HepG2 (cell line): ENCODE results near the gene ASXL1. TPM values are rescaled to one million over a fixed set of nuclear protein-coding genes. Genes with fewer than 3 reads are reported as not detected.

ENCODE experiments used
- AKNA ChIP-seq: sonication (generic); formaldehyde crosslinking; IDR thresholded peaks from 2 replicates; pipeline ENCODE4 v1.4.0; 2020; ENCODE audit warnings: missing genetic modification reagents, borderline replicate concordance
- DDIT3 ChIP-seq: sonication (generic); formaldehyde crosslinking; IDR thresholded peaks from 2 replicates; pipeline ENCODE4 v1.4.0; 2020; ENCODE audit warnings: mild to moderate bottlenecking, missing genetic modification reagents
- FOSL1 ChIP-seq: sonication (generic); formaldehyde crosslinking; IDR thresholded peaks from 2 replicates; pipeline ENCODE4 v1.9.0; 2021; ENCODE audit warnings: missing genetic modification reagents, borderline replicate concordance
- HNRNPL ChIP-seq: fragments of 200-400 bp; formaldehyde crosslinking; IDR thresholded peaks from 2 replicates; pipeline ENCODE4 v1.6.1; 2017; ENCODE audit warnings: mild to moderate bottlenecking, low read depth, low read length
- HNRNPUL1 ChIP-seq: fragments of 200-400 bp; formaldehyde crosslinking; IDR thresholded peaks from 2 replicates; pipeline ENCODE4 v1.6.1; 2017; ENCODE audit warnings: low read depth, mild to moderate bottlenecking, low read length, moderate library complexity
- NFATC3 ChIP-seq: sonication (generic); formaldehyde crosslinking; IDR thresholded peaks from 2 replicates; pipeline ENCODE4 v1.5.1; 2020; ENCODE audit warnings: mild to moderate bottlenecking, missing genetic modification reagents
- PAX8 ChIP-seq: sonication (generic); formaldehyde crosslinking; IDR thresholded peaks from 2 replicates; pipeline ENCODE4 v1.8.0; 2022; ENCODE audit warnings: mild to moderate bottlenecking, missing genetic modification reagents, borderline replicate concordance
- RAD21 ChIP-seq: fragments of 450-650 bp; formaldehyde crosslinking; IDR thresholded peaks from 2 replicates; pipeline ENCODE4 v1.5.0; 2020; ENCODE audit warnings: mild to moderate bottlenecking
- SMAD1 ChIP-seq: sonication (generic); formaldehyde crosslinking; IDR thresholded peaks from 2 replicates; pipeline ENCODE4 v1.4.0; 2020; ENCODE audit warnings: missing genetic modification reagents, low read depth, mild to moderate bottlenecking, borderline replicate concordance
- SSRP1 ChIP-seq: IDR thresholded peaks from 2 replicates; pipeline ENCODE4 v1.6.1; 2016; ENCODE audit warnings: control low read depth
- SYNCRIP ChIP-seq: fragments of 200-400 bp; formaldehyde crosslinking; IDR thresholded peaks from 2 replicates; pipeline ENCODE4 v1.6.1; 2018; ENCODE audit warnings: mild to moderate bottlenecking, low read depth, low read length; ENCODE audit not compliant: insufficient read depth
- TOE1 ChIP-seq: sonication (generic); formaldehyde crosslinking; IDR thresholded peaks from 2 replicates; pipeline ENCODE4 v1.4.0; 2020; ENCODE audit warnings: mild to moderate bottlenecking, missing genetic modification reagents
- ZBTB4 ChIP-seq: sonication (generic); formaldehyde crosslinking; IDR thresholded peaks from 2 replicates; pipeline ENCODE4 v1.4.0; 2020; ENCODE audit warnings: missing genetic modification reagents, mild to moderate bottlenecking, borderline replicate concordance
- ZFP36L2 ChIP-seq: sonication (generic); formaldehyde crosslinking; IDR thresholded peaks from 2 replicates; pipeline ENCODE4 v1.4.0; 2020; ENCODE audit warnings: missing genetic modification reagents
- ZNF124 ChIP-seq: sonication (generic); formaldehyde crosslinking; IDR thresholded peaks from 2 replicates; pipeline ENCODE4 v1.4.0; 2020; ENCODE audit warnings: missing genetic modification reagents
- ZNF138 ChIP-seq: sonication (generic); formaldehyde crosslinking; IDR thresholded peaks from 2 replicates; pipeline ENCODE4 v1.5.0; 2020; ENCODE audit warnings: mild to moderate bottlenecking, low read depth, missing genetic modification reagents
- ZNF335 ChIP-seq: sonication (generic); formaldehyde crosslinking; IDR thresholded peaks from 2 replicates; pipeline ENCODE4 v1.4.0; 2020; ENCODE audit warnings: missing genetic modification reagents
- ZNF484 ChIP-seq: sonication (generic); formaldehyde crosslinking; IDR thresholded peaks from 2 replicates; pipeline ENCODE4 v1.5.1; 2020; ENCODE audit warnings: mild to moderate bottlenecking, low read depth, missing genetic modification reagents, borderline replicate concordance
- ZNF496 ChIP-seq: sonication (generic); formaldehyde crosslinking; IDR thresholded peaks from 2 replicates; pipeline ENCODE4 v1.8.1; 2023; ENCODE audit warnings: mild to moderate bottlenecking, moderate library complexity, missing genetic modification reagents; ENCODE audit not compliant: insufficient replicate concordance
- ZNF883 ChIP-seq: sonication (generic); formaldehyde crosslinking; IDR thresholded peaks from 2 replicates; pipeline ENCODE4 v1.5.1; 2020; ENCODE audit warnings: mild to moderate bottlenecking, missing genetic modification reagents; ENCODE audit errors: not compliant biosample characterization
- ZSCAN22 ChIP-seq: sonication (generic); formaldehyde crosslinking; IDR thresholded peaks from 2 replicates; pipeline ENCODE4 v1.4.0; 2020; ENCODE audit warnings: mild to moderate bottlenecking, missing genetic modification reagents
- polyA plus RNA-seq, 8 experiments: library from polyadenylated mRNA; depleted of rRNA in 3 of 8; stranded (reverse) in 7 of 8; unstranded in 1 of 8; fragments of >200 nt; fragmentation: Illumina TruSeq in 4 of 8; extraction: Trizol in 4 of 8; gene quantifications; 2 replicates each; pipeline versions ENCODE4 v1.2.1 to v1.2.3, GENCODE V29; 2011 to 2016; ENCODE audit warnings: low read depth in 4 of 8, missing spikeins in 1 of 8, mixed read lengths in 1 of 8; ENCODE audit not compliant: insufficient read depth in 1 of 8
- total RNA-seq, 5 experiments: library from RNA; depleted of rRNA; stranded (reverse); fragments of >200 nt; fragmentation: Illumina TruSeq; extraction: Trizol; gene quantifications; 2 replicates each; pipeline ENCODE4 v1.2.3, GENCODE V29; 2016; ENCODE audit warnings: low read depth in 1 of 5

Gene ASXL1
- total and polyA plus RNA-seq, 2 of the 13 experiments (the other 11 are each of a cell fraction or from before 2014, with no cell fraction given) = 62.1 to 74.8 TPM

GRCh38 chr20:32474967-32475811 lies 117.1 kb downstream of the ASXL1 start (continued):
- 0 out of 2 replicates have a peak, but pooled peaks have one; percentile 16 for TF ChIP-seq AKNA (CRISPR knock-in tag)
- no peak for TF ChIP-seq HNRNPUL1
- no peak for TF ChIP-seq ZNF883
- TF ChIP-seq PAX8 (CRISPR knock-in tag) = peak; percentile 92; the same call in 1 of the 2 replicates
- peak; percentile 60; the same call in 1 of the 2 replicates for TF ChIP-seq SMAD1 (CRISPR knock-in tag)
- TF ChIP-seq NFATC3 = no peak
- TF ChIP-seq ZNF138 (CRISPR knock-in tag) = no peak
- TF ChIP-seq ZNF335 (CRISPR knock-in tag) = peak; percentile 37
- TF ChIP-seq DDIT3 (CRISPR knock-in tag) = 0 out of 2 replicates have a peak, but pooled peaks have one; percentile 5
- no peak; the same call in 1 of the 2 replicates for TF ChIP-seq ZNF124
- no peak; the same call in 1 of the 2 replicates for TF ChIP-seq ZNF484 (CRISPR knock-in tag)
- no peak for TF ChIP-seq SYNCRIP
- no peak; the same call in 1 of the 2 replicates for TF ChIP-seq ZFP36L2 (CRISPR knock-in tag)
- no peak for TF ChIP-seq FOSL1 (CRISPR knock-in tag)
- TF ChIP-seq RAD21 (CRISPR knock-in tag) = peak; percentile 19; the same call in 1 of the 2 replicates
- TF ChIP-seq HNRNPL = peak; percentile 96
- no peak for TF ChIP-seq ZNF496 (CRISPR knock-in tag)
- no peak for TF ChIP-seq SSRP1 (CRISPR knock-in tag)
- TF ChIP-seq TOE1 (CRISPR knock-in tag) = 0 out of 2 replicates have a peak, but pooled peaks have one; percentile 22
- TF ChIP-seq ZSCAN22 (CRISPR knock-in tag) = peak; percentile 71; the same call in 1 of the 2 replicates
- TF ChIP-seq ZBTB4 = no peak
